GM19240 (cell line): ENCODE results near the gene PFKL.
"Not testable (repeated sequence)": the region's sequence is repeated elsewhere in the genome, so short reads cannot be mapped to it uniquely, and the experiment has no call there.

Experiments
- DNase-seq: peaks from one replicate; pipeline ENCODE4 v3.0.0; 2011; ENCODE audit warnings: low spot score; ENCODE audit not compliant: insufficient read length

The PFKL gene

DNA sequence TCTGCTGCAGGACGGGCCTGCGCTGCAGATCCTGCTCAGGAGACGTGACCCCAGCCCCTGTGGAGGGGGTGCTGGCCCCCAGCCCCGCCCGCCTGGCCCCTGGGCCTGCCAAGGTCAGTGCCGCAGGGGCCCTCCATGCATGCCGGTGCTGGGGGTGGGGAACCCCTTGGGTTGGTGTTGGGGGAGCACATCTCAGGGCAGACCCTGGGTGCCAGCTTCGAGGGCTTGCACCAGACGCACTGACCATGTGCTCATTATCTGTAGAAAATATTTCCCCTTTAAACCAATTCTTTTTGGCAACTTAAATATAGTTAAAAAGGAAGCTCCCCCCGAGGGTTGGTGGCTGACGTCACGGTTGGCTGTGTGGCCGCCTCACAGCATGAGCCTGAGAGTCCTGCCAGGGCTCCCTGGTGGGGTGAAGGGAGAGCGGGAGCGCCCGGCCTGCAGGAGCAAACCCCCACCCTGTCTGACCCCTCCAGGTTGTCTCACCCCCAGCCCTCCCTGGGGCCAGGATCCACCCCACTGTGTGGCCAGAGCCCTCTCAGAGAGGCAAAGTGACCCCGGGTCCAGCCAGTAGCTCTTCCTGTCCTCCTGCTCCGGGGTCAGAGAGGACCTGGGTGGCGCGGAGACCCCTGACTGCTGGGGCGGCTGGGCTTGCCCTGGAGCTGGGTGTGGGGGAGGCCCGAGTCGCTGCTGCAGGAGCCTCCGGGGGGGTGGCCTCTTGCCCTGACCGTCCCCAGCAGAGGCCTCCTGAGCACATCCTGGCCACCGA, 5.3 kb upstream of the PFKL start:
- no peak for DNase-seq

DNA sequence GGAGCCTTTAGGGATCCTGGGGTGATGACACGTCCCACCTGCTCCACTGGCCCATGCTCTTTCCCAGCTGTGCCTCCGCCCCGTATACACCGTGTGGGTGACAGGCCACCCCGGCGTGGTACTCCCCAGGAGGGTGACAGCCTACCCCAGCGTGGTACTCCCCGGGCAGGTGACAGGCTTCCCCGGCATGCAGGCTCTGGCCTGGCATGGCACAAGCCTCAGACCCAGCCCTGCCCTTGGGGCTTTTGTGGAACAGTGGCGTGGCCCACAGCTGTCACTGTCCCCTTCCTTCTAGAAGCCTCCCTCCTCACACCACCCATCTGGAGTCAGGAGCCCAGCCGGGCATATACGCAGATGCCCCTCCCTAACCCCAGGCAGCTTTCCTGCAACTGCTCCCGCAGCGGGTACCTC, 4.7 kb upstream of the PFKL start:
- DNase-seq, result no peak

DNA sequence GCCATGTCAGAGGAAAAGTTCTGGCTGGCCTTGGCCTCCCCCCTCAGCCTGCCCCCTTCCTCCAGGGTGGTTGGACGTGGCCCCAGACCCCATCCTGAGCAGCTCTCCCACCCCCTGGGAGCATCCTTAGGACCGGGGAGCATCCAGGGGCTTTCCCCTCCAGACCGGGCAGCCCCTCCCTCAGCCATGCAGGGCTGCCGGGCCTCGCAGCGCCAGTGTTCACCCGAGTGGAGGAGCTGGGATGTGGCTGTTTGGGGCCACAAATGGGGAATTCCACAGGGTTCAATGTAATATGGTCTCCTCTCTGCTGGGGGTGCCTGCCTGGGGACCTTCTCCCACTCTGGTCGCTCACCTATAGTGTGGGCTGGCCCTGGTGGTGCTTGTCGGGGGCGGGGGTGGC, 4.2 kb upstream of the PFKL start:
- no peak for DNase-seq

DNA sequence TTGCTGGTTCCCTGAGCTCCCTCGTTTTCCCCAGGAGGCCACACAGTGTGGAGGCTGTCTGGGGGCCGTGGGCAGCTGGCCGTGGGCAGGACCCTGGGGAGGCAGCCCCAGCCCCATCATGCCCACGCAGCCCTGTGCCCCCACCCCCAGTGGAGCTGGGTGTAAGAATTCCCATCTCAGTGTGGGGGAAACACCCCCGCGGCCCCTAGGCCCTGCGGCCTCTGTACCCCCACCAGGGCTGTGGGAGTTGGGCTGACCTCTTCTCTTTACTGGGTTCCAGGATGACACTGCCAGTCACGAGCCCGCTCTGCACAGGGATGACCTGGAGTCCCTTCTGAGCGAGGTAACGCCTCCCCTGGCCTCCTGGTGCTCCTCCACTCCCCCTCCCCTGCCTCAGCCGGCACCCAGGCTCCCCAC, 3.7 kb upstream of the PFKL start:
- DNase-seq, result no peak

DNA sequence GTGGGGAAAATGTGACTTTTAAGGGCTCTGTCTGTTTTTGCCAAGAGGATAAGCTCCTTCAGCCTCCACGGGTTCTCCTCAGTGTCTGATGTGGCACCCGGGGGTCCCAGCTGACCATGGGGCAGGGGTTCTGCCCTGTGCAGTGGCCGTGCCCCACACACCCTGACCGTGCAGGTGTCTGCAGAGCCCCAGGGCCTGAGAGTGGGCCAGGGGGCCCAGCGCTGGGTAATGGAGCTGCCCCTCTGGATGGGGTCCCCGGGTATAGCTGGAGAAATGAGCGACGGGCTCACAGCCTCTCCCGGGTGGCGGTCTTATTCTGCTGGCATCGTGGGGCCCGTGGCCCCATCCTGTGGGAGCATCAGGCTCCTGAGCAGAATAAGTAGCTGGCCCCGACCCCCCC, 2.9 kb upstream of the PFKL start:
- no peak for DNase-seq

DNA sequence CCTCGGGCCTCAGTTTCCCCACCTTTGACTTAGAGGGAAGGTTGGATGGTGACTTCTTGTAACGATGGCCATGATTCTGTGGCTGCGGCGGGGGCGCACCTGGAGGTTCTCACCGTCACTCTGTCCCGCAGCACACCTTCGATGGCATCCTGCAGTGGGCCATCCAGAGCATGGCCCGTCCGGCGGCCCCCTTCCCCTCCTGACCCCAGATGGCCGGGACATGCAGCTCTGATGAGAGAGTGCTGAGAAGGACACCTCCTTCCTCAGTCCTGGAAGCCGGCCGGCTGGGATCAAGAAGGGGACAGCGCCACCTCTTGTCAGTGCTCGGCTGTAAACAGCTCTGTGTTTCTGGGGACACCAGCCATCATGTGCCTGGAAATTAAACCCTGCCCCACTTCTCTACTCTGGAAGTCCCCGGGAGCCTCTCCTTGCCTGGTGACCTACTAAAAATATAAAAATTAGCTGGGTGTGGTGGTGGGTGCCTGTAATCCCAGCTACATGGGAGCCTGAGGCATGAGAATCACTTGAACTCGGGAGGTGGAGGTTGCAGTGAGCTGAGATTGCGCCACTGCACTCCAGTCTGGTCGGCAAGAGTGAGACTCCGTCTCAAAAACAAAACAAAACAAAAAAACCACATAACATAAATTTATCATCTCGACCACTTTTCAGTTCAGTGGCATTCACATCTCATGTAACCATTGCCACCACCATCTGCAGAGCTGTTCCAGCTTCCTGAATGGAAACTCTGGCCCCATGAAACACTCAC, 2.1 kb upstream of the PFKL start:
- peak; percentile 98 for DNase-seq

DNA sequence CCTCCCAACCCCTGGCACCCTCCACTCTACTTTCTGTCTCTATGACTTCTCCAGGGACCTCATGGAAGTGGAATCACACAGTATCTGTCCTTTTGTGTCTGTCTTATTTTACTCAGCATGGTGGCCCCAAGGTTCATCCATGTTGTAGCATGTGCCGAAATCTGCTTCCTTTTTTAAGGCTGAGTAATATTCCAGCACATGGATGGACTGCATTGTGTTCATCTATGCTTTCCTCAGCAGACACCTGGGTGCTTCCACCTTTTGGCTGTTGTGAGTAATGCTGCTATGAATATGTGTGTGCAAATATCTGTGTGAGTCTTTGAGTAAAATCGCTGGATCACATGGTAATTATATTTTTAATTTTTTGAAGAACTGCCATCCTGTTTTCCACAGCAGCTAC, 1.6 kb upstream of the PFKL start:
- DNase-seq, result no peak

DNA sequence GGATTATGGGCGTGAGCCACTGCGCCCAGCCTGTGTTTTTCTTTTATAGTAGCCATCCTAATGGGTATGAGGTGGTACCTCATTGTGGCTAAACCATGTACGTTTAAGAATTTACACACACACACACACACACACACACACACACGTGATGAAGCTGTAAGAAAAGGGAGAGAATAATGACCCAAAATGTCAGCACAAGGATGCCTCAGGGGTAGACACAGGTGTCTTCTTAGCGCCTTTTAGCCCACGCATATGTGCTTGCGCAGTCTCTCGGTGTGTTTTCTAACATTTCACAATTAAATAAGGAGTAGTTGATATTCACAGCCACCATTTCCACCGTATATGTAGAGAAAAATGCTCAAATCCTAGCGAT, 782 bp upstream of the PFKL start:
- DNase-seq, result no peak

DNA sequence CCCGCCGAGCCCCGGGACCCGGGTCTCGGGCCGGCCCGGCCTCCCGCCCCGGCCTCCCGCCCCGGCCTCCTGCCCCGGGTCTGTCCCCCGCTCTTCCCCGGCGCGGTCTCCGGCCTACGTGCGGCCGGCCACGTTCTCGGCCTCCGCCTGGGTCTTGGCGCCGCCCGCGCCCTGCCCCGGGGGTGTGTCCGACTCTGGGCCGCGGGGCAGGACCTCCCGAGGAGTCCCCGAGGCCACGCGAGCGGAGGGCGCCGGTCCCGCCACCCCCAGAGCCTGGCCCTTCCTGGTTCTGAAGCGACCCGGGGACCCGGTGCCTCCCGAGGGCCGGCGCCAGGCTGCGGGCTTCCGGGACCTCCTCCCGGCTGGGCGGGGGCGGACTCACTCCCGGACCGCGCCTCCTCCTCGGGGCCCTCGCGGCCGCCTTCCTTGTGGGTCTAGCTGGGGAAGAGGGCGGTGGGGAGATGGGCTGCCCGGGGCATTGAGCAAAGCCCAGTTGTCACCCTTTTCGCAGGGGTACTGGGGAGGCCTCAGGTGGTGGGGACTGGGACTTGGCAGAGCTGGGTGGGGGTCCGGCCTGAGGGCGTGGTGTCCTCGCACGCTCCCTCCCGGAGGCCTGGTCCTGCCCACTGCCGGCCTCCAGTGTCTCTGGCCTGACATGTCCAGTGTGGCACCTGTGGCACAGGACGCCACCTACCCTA, 558 bp downstream of the PFKL start:
- DNase-seq, result peak; percentile 87

DNA sequence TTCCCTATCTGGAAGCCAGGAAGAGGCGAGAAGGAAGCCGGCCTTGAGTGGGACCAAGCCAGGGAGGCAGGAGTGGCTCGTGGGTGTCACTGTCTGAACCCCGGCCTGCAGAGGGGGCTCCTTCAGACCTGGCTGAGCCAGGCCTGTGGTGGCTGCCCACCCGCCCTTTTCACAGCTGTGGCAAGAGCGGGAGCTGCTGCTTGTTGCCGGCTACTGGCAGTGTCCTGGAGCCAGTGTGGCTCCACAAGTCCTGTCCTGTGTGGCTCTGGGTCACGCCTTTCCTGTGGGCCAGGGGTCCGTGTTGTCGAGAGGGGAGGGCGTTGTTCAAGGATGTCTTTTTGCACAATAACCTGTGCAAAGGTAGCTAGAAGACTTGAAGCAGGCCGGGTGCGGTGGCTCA, 1.3 kb downstream of the PFKL start:
- DNase-seq, result no peak

DNA sequence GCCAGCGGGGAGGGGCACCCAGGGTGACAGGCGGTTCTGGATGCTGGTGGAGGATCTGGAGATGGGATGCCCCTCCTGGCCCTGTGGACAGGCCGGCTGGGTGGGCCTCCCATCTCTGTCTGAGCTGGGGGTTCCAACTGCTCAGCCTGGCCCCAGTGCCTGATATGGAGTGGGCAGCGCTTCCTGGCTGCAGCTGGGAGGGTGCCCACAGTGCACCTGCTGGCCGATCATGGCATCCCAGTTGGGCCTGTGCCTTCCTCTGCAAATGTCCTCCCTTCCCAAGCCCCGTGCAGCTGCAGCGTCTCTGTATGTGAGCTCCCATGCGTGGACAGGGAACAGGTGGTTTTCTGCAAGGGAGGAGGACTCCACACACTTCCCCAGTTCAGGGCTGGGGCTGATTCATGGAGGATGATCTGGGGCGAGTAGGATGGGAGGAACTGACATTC, 2.1 kb downstream of the PFKL start:
- DNase-seq, result no peak

DNA sequence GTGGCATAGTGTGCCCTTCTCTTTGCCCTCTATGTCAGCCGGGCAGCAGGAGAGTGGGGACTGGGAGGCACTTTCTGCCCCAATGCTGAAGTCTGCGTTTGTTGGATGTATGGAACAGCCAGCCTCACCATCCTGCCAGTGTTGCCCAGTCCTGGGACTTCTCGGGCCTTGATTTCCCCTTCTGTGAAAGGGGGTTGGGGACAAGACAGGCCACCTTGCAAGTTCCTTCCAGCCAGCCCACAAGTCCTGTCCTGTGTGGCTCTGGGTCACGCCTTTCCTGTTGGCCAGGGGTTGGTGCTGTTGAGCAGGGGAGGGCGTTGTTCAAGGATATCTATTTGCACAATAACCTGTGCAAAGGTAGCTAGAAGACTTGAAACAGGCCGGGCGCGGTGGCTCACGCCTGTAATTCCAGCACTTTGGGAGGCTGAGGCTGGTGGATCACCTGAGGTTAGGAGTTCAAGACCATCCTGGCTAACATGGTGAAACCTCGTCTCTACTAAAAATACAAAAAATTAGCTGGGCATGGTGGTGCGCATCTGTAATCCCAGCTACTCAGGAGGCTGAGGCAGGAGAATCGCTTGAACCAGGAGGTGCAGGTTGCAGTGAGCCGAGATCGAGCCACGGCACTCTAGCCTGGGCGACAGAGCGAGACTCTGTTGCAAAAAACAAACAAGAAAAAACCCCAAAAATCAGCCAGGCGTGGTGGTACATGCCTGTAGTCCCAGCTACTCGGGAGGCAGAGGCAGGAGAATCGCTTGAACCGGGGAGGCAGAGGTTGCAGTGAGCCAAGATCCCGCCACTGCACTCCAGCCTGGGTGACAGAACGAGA, 2.9 kb downstream of the PFKL start:
- not testable (repeated sequence) for DNase-seq

DNA sequence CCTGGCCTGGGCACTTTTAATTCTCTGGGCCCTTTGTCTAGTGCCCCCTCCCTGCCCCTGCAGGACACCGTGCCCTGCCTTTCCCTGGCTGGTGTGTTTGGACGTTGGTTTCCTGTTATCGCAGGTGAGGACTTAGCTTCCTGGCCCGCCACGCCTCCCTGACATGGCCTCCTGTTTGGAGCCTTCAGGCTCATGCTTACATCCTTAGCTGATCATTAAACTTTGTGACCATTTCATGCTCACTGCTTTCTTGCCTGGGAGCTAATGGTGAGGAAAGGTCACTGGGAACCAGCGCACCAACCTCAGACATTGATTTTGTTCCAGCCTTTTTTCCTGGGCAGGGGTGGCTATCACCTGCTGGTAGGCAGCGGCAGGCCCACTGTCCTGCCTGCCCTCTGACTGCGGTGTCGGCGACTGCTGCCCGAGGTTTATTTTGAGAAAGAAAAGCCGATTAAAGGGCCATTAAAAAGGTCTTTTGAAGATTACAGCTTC, 3.7 kb downstream of the PFKL start:
- DNase-seq, result no peak

DNA sequence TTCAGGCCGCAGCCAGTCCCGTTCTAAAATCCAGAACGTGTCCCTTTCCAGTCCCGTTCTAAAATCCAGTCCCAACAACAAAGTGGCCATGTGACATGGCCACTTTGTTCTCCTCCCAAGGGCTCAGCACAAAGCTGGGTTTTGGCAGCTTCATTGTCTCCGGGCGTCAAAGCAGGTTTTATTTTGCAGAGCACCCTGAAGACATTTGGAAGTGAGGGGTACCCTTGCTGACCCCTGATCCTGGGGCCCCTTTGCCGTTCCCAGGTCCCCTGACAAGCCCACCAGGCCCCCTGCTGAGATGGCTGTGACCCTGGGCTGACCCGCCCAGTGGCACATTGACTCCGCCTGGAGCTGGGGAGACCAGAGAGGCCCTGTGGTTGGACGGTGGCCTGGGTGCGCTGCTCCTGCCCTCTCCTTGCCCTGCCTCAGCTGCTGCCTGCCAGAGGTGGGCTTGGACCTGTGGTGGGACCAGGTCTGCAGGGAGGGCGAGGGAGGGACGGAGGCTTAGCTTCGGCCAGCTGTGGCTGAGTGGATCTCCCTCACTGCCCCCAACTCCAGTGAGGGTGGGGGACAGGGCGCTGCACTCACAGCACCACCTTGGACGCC, 4.3 kb downstream of the PFKL start:
- DNase-seq, result no peak

DNA sequence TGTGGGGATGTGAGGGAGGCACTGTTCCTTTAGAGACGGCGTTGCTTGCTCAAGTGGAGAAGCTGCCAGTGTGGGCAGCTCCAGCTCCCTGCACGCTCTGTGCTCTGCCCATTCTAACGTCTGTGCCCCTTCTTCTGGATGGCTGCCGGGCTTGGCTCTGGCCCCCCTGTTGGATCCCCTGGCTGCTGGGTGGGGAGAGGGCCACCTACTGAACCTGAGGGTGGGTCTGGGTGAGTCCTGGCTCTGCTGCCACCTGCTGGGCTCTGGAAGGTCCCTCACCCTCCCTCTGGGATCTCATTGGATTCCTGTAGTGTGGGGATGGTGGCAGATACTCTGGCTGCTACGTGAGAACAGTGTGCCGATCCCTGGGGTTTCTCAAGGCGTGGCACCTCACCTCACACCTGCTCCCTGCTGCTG, 5.0 kb downstream of the PFKL start:
- no peak for DNase-seq

DNA sequence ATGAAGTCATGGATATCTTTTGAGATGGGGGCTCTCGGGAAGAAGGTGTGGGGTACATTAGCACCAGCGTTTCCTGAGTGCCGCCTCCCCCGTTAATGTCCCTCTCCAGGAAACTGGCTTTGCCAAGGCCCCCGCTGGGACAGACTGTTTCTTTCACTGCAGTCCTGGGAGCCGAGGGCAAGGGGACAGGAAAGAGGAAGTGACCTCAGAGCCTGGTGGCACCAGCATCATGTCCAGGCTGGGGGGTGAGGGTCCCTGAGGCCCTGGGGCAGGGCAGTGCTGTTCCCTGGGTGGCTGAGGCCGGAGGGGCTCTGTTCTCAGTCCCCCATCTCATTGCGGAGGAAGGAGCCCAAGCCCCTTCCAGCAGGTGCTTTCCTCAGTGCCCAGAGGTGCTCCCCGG, 5.8 kb downstream of the PFKL start:
- DNase-seq, result no peak

DNA sequence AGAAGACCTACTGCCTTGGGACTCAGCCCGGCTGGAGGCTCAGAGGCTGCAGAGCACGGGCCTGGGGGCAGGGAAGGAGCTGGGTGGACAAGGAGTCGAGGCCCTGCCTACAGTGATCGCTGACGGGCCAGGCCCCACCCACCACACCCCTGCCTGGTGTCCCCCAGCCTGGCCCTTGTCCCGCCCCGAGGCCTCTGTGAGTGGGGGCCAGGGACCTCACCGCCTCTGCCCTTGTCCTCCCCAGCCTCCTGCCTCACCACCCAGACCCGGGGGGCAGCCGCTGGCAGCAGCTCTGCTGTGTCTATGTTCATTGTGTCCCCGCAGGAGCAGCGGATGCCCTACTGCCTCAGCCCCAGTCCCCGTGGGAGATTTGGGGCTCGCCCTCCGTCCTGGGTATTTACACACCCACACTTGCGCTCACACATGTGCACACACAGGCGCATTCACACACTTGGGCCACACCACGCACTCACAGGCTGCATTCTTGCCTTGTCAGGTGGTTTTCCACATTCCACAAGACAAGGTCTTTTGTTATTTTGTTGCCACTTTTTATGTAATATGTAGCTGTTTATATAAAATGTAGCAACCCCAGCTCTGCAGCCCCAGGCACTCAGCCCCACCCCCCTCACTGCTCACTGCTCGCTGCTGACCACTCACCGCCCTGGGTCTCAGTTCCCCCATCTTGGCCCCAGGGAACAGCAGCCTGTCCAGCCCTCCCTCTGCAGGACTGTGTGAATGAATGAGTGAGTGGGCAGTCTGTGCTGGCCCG, 7.3 kb downstream of the PFKL start:
- no peak for DNase-seq

DNA sequence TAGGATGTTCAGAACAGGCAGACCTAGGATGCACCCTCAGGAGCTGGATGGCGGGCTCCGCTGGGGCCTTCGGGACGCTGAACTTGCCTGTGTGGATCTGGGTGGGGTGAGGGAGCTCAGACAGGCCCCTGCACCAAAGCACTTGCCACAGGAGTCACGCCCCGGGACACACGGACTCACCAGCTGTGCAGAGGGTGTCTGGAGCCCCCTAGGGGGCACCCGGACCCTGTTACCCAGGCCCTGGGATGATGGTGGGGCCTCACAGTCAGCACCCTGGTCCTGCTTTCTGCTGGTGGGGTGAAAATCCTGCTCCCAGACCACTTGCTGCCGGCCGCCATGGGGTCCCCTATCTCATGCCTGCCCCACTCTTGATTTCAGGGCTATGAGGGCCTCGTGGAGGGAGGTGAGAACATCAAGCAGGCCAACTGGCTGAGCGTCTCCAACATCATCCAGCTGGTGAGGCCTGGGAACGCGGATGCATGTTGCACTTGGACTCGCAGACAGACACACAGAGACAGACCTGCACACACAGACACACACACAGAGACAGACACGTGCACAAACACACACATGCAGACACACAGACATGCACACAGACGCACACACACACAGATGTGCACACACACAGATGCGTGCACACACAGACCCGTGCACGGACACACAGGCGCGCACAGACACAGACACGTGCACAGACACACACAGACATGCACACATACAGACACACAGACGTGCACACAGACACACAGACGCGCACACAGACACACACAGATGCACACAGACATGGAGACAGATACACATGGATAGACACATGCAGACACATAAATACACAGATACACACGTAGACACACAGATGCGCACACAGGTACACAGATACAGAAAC, 11.0 kb downstream of the PFKL start:
- no peak for DNase-seq

DNA sequence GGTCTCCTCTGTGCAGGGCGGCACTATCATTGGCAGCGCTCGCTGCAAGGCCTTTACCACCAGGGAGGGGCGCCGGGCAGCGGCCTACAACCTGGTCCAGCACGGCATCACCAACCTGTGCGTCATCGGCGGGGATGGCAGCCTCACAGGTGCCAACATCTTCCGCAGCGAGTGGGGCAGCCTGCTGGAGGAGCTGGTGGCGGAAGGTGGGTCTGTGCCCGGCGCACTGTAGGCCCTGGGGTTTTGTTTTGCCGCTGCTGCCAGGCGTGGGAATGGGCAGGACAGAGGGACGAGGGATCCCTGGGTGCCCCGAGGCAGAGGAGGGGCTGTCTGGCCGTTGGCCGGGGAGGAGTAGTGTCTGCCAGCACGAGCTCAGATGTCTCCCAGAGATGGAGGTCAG, 12.2 kb downstream of the PFKL start:
- DNase-seq, result no peak
